Stomach (tissue), 9 donors: ENCODE measurements around the gene PIK3C2B. TPM values are rescaled to one million over a fixed set of nuclear protein-coding genes. Genes with fewer than 3 reads are reported as not detected.
A peak's percentile ranks its signal among the peaks of the same experiment; 100 is the strongest.

Experiments used
- DNase-seq, 2 donors: peaks; one replicate each; pipeline versions ENCODE4 v3.0.0 to v3.0.0-alpha.2; 2013 to 2019
- H3K27ac ChIP-seq, 5 donors: fragments of 200-600 bp in 4 of 5; sonication (generic) in 4 of 5; one replicate each; pipeline ENCODE4 v1.5.1; 2013 to 2019; ENCODE audit warnings: mild to moderate bottlenecking in 1 of 5, moderate library complexity in 1 of 5
- H3K27me3 ChIP-seq, 3 donors: fragments of 200-600 bp; sonication (generic); one replicate each; pipeline ENCODE4 v1.5.1; 2017 to 2019; ENCODE audit warnings: mixed run types in 1 of 3
- H3K36me3 ChIP-seq, 4 donors: fragments of 200-600 bp; sonication (generic); 1 replicate in 3 of 4; 2 replicates in 1 of 4; pipeline ENCODE4 v1.5.1; 2016 to 2019
- H3K4me1 ChIP-seq, 4 donors: fragments of 200-600 bp; sonication (generic); one replicate each; pipeline ENCODE4 v1.5.1; 2016 to 2019
- H3K4me3 ChIP-seq, 4 donors: fragments of 200-600 bp; sonication (generic) in 3 of 4; one replicate each; pipeline ENCODE4 v1.5.1; 2016 to 2019; ENCODE audit warnings: mild to moderate bottlenecking in 1 of 4
- H3K9me3 ChIP-seq, 4 donors: fragments of 200-600 bp; sonication (generic); one replicate each; pipeline ENCODE4 v1.5.1; 2016 to 2019
- EP300 ChIP-seq: sonication (generic); formaldehyde crosslinking; IDR thresholded peaks from one replicate; pipeline ENCODE4 v1.6.1; 2017; ENCODE audit warnings: antibody characterized with exemption
- POLR2A ChIP-seq, 4 donors: fragments of 450-650 bp; IDR thresholded peaks; one replicate each; pipeline ENCODE4 v1.6.1; 2016; ENCODE audit warnings: antibody characterized with exemption in 4 of 4, control low read depth in 2 of 4, mild to moderate bottlenecking in 1 of 4, moderate library complexity in 1 of 4
- POLR2AphosphoS5 ChIP-seq, 3 donors: sonication (generic); formaldehyde crosslinking; IDR thresholded peaks; one replicate each; pipeline ENCODE4 v1.6.1; 2016; ENCODE audit warnings: antibody characterized with exemption in 3 of 3
- WGBS, 5 donors: extraction: QIAGEN DNeasy Blood & Tissue Kit in 3 of 5; methylation state at CpG; one replicate each; pipeline versions ENCODE4 v1.1.5 to v1.1.7; 2013 to 2018; 5-methylcytosine and 5-hydroxymethylcytosine counted together
- intact Hi-C: fragments of 100-400 bp; cut with DNase I; formaldehyde crosslinking; loops from one replicate; pipeline ENCODE4 v1.15.1; 2023; ENCODE audit warnings: low total_unique reads
- polyA plus RNA-seq, 3 donors: library from polyadenylated mRNA; stranded (reverse); fragments of 200-250 nt; gene quantifications; one replicate each; pipeline ENCODE4 v1.2.3, GENCODE V29; 2013
- total RNA-seq, 5 donors: library from RNA; depleted of rRNA; stranded (reverse); fragments of >200 nt; gene quantifications; one replicate each; pipeline versions ENCODE4 v1.1.0 to v1.2.3, GENCODE V29; 2014 to 2016
- TF ChIP-seq, protein P1 (sequence below), 7 experiments: fragments of 450-650 bp in 4 of 7; fragments of 200-600 bp in 3 of 7; sonication (generic) in 3 of 7; IDR thresholded peaks; one replicate each; pipeline ENCODE4 v1.5.1; 2016 to 2019; ENCODE audit warnings: antibody characterized with exemption in 7 of 7, control low read depth in 2 of 7, mild to moderate bottlenecking in 1 of 7
- donor health status: healthy with polysubstance abuse.
- donor health status: Bipolar disorder and iron deficiency.
- donor health status: healthy.

PIK3C2B gene
- total and polyA plus RNA-seq, 8 donors = 4.1 to 129 (median 22.8) TPM

DNA sequence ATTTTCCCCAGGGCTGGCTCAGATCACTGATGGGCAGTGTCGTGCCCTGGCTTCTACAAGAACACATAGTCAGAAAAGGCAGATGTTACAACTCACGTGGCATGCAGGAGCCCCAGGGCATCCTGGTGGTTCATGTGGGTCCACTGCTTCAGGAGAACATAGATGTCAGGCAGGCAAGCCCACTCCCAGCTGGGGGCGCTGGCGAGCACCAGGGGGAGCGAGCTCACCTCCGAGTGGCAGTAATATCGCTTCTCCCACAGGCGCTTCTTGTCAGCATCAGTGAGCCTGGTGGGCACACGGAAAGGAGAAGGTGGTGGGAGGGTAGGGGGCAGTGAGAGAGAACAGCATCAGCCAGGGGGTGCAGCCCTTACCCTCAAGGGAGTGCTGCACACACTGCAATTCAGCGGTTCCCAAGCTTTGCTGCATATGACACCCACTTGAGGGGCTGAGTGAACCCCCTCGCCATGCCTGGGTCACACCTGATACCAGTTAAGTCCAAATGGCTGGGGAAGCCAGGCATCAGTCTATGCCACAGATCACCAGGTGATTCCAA lies 48.7 kb downstream of the PIK3C2B start:
- intact Hi-C loops = loop anchor here (5.0 kb wide), 1 partner anchor 56 kb away; no protein-coding TSS in a partner anchor
- 42 to 58% (median 53%) methylated on average over 6 to 11 of the region's 11 CpGs for WGBS, 5 donors
- peak overlapping the region in 3 of 5 donors; percentile 21 to 84 (median 47) for H3K27ac ChIP-seq
- peaks cover 31 to 94% (median 89%) of the 10 kb centered on the region in 4 donors for H3K36me3 ChIP-seq
- peak; percentile 64 to 69 for DNase-seq
- peaks cover 24 to 65% (median 46%) of the 10 kb centered on the region in 4 donors for H3K4me1 ChIP-seq
- no peak overlapping the region for H3K4me3 ChIP-seq
- TF ChIP-seq, protein P1, sequence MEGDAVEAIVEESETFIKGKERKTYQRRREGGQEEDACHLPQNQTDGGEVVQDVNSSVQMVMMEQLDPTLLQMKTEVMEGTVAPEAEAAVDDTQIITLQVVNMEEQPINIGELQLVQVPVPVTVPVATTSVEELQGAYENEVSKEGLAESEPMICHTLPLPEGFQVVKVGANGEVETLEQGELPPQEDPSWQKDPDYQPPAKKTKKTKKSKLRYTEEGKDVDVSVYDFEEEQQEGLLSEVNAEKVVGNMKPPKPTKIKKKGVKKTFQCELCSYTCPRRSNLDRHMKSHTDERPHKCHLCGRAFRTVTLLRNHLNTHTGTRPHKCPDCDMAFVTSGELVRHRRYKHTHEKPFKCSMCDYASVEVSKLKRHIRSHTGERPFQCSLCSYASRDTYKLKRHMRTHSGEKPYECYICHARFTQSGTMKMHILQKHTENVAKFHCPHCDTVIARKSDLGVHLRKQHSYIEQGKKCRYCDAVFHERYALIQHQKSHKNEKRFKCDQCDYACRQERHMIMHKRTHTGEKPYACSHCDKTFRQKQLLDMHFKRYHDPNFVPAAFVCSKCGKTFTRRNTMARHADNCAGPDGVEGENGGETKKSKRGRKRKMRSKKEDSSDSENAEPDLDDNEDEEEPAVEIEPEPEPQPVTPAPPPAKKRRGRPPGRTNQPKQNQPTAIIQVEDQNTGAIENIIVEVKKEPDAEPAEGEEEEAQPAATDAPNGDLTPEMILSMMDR (IDR thresholded peaks at IDR 0.05) = no peak
- TF ChIP-seq EP300 = no peak
- no peak for TF ChIP-seq POLR2AphosphoS5 (IDR thresholded peaks at IDR 0.05)
- no peak for TF ChIP-seq POLR2A (IDR thresholded peaks at IDR 0.05)
- H3K27me3 ChIP-seq = no peaks in the 10 kb centered on the region
- no peaks in the 10 kb centered on the region for H3K9me3 ChIP-seq

Other genes with a start within 250 kb of the PIK3C2B start
- gene PLEKHA6, start 134.9 kb downstream of the PIK3C2B start, total RNA-seq = 10 to 100 TPM; 12.5 to 97.9 (median 39.1) TPM
- 10 to 100 TPM in 2 of 3 donors, 1 to 10 TPM in 1; 6.4 to 37.5 (median 32.1) TPM for gene PLEKHA6, start 134.9 kb downstream of the PIK3C2B start, polyA plus RNA-seq
- 10 to 100 TPM; 19.8 to 74.4 (median 51.6) TPM for gene PPP1R15B, start 83.0 kb downstream of the PIK3C2B start, total RNA-seq
- 10 to 100 TPM in 1 of 3 donors, 1 to 10 TPM in 2; 6.5 to 11.1 (median 9.3) TPM for gene PPP1R15B, start 83.0 kb downstream of the PIK3C2B start, polyA plus RNA-seq
- gene MDM4, start 21.6 kb upstream of the PIK3C2B start, total RNA-seq = 100 to 1,000 TPM in 3 of 5 donors, 10 to 100 TPM in 2; 25.8 to 265 (median 118) TPM
- 1 to 10 TPM; 2.3 to 7.7 (median 2.9) TPM for gene MDM4, start 21.6 kb upstream of the PIK3C2B start, polyA plus RNA-seq
- 1 to 10 TPM in 3 of 5 donors, under 1 TPM in 2; 0.43 to 4.1 (median 1.3) TPM for gene LRRN2, start 190.9 kb upstream of the PIK3C2B start, total RNA-seq
- under 1 TPM in 1 of 3 donors, not detected in 2; 0.80 TPM for gene LRRN2, start 190.9 kb upstream of the PIK3C2B start, polyA plus RNA-seq